ENCODE data around the gene FGFBP2.

The FGFBP2 gene, protein sequence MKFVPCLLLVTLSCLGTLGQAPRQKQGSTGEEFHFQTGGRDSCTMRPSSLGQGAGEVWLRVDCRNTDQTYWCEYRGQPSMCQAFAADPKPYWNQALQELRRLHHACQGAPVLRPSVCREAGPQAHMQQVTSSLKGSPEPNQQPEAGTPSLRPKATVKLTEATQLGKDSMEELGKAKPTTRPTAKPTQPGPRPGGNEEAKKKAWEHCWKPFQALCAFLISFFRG

DNA sequence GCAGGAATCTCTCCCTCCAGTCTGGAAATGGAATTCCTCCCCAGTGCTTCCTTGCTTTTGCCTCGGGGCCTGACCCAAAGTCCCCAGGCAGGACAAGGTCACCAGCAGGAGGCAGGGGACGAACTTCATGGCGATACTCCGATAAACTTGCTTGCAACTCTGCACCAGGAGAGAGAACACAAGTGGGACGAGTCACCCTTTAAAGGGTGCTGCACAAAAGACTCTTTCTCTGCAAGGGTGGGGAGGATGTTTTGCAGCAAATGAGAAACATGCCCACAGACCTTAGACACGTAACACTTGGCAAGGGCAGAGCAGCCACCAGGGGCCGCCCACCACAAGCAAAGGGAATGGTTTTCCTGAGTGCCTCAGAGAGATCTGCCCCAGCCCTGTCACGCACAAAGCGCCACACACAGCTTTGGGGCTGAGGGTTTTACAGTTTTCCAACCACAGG, at the start of gene FGFBP2:
Gene FGFBP2, minus strand, starts transcription at position 175 of the 451 bp plus-strand sequence. Its CDS starts 46 bp downstream, at position 129.
- in situ Hi-C loops (cut with HindIII; ENCODE audit: low sequenced_read_pairs), result no loop called here
- TF ChIP-seq, protein P1, sequence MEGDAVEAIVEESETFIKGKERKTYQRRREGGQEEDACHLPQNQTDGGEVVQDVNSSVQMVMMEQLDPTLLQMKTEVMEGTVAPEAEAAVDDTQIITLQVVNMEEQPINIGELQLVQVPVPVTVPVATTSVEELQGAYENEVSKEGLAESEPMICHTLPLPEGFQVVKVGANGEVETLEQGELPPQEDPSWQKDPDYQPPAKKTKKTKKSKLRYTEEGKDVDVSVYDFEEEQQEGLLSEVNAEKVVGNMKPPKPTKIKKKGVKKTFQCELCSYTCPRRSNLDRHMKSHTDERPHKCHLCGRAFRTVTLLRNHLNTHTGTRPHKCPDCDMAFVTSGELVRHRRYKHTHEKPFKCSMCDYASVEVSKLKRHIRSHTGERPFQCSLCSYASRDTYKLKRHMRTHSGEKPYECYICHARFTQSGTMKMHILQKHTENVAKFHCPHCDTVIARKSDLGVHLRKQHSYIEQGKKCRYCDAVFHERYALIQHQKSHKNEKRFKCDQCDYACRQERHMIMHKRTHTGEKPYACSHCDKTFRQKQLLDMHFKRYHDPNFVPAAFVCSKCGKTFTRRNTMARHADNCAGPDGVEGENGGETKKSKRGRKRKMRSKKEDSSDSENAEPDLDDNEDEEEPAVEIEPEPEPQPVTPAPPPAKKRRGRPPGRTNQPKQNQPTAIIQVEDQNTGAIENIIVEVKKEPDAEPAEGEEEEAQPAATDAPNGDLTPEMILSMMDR (IDR thresholded peaks at IDR 0.05; ENCODE audit: low read depth, low read length, missing control alignments), result peak; percentile 59
- no peak within 1 kb of the TSS for H3K4me3 ChIP-seq (ENCODE audit: low read depth, low read length)
- DNase-seq (ENCODE audit: low read depth), result no peak

DNA sequence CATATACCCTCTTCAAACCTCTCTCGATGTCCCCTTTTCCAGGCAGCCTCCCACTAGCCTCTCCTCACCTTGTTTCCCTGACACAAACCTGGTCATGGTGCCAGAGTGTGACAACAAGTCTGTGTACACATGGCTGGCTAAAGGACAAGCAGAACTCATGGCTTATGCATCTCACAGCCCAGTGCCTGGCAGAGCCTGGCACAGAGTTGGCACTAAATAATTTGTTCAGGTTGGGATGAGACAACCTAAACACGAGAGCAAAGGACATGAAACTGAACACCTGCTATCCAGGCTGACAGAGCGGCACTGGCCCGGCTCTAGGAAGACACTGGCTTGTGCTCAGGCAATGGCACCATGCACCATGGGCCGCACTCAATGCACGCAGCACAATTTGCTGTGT, 48.2 kb upstream of the FGFBP2 start:
- no peak overlapping the region for H3K4me3 ChIP-seq (ENCODE audit: low read depth, low read length)
- in situ Hi-C loops (cut with HindIII; ENCODE audit: low sequenced_read_pairs), result loop anchor here (25.0 kb wide), 1 partner anchor 524 kb away; no protein-coding TSS in a partner anchor
- no peak for DNase-seq (ENCODE audit: low read depth)
- TF ChIP-seq, protein P1 (IDR thresholded peaks at IDR 0.05; ENCODE audit: low read depth, low read length, missing control alignments), result no peak

DNA sequence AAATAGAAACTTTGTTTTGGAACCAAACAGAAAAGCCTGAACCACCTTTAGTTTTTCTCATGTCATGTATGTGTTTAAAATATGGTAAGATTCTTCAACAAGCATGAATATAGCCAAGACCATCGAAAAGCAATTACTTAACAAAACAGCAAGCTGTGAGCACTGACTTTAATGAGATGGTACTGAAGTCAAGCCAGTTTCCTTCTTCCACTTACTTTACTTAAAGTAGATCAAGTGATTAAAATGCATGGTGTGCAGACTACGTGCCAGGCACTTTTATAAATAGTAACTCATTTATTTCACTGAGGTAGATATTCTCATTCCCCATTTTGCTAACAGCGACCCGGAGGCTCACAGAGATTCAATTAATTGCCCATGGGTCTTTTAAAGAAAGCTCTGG, 46.2 kb upstream of the FGFBP2 start:
- in situ Hi-C loops (cut with HindIII; ENCODE audit: low sequenced_read_pairs), result loop anchor here (25.0 kb wide), 1 partner anchor 522 kb away; no protein-coding TSS in a partner anchor
- TF ChIP-seq, protein P1 (IDR thresholded peaks at IDR 0.05; ENCODE audit: low read depth, low read length, missing control alignments), result no peak
- H3K4me3 ChIP-seq (ENCODE audit: low read depth, low read length), result no peak overlapping the region

DNA sequence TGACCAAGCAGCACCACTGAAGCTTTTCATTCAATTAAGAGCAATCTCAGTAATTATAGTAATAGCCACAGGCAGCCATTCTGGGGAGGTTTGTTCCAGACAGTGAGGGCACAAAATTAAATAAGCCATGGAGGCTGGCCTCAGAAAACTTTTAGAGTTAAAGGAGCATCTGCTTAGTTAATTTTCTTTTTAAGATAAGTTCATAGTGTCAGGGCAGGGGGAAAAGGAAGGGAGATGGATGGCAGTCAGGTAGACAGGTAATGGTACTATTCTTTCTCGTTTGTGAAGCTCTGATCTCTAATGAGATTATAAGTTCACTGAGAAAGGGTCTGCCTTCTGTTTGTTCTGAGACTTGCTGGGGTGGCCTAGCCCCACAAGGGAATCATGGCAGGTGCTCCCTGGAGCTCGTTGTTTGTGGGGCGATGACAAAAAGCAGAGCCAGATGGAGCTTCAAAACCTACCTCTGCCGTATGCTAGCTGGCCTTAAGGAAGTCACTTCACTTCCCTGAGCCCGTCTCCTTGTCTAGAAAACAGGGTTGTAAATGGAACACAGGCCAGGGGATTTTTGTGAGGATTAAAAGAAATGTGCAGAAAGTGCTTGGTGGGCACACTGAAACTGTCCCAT, 44.6 kb upstream of the FGFBP2 start:
- no peak for DNase-seq (ENCODE audit: low read depth)
- in situ Hi-C loops (cut with HindIII; ENCODE audit: low sequenced_read_pairs), result loop anchor here (25.0 kb wide), 1 partner anchor 520 kb away; no protein-coding TSS in a partner anchor
- no peak overlapping the region for H3K4me3 ChIP-seq (ENCODE audit: low read depth, low read length)
- TF ChIP-seq, protein P1 (IDR thresholded peaks at IDR 0.05; ENCODE audit: low read depth, low read length, missing control alignments), result no peak

More for the DNA sequence above, 46.2 kb upstream of the FGFBP2 start:
- no peak for DNase-seq (ENCODE audit: low read depth)

DNA sequence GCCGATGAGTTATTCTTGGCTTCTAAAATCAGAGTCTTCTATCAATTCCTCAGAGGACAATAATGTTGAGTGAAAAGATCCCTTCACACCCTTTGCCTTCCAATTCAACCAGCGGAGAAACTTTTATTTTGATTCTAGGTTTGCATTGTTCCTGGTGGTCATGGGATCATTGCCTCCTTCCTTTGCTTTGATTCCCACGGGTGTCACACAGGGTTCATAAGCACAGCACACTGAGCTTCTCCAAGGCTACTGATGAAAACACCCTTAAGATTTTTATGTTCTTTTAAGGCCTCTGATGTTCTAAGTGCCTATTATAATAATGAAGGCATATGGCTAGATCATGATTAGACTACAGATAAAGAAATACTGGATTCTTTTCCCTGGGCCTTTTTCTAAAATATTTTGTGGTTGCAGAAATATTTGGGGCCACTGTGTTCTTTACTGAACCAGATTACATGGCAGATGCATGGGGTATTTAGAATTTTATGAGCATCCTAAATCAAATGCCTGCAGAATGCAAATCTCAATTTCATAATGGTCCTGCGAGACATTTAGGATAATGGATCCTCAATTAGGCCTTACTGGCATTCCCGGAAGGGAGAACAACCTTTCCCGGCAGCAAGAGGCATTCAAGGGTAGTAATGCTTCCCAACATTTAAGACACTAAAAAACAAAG, 43.9 kb upstream of the FGFBP2 start:
- DNase-seq (ENCODE audit: low read depth), result no peak

DNA sequence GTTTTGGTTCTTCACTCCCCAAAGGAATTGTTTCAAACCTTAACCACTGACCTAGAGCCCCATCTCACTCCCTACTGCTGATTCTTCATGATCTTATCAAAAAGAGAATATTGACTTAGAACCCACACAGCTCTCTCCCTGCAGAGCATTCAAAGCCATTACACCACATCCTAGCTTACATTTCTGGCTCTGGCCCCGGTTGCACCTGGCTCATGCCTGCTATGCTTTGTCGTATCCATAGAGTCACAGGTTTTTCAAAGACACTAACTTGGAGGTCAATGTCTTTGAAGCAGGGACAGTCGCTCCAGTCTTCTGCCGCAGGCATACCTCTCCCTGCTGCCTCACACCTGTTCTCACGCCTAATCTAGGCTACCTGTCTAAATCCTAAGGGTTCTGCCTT, 42.7 kb upstream of the FGFBP2 start:
- in situ Hi-C loops (cut with HindIII; ENCODE audit: low sequenced_read_pairs), result loop anchor here (25.0 kb wide), 1 partner anchor 518 kb away; no protein-coding TSS in a partner anchor
- DNase-seq (ENCODE audit: low read depth), result no peak
- no peak overlapping the region for H3K4me3 ChIP-seq (ENCODE audit: low read depth, low read length)
- TF ChIP-seq, protein P1 (IDR thresholded peaks at IDR 0.05; ENCODE audit: low read depth, low read length, missing control alignments), result no peak

More for the DNA sequence above, 43.9 kb upstream of the FGFBP2 start:
- in situ Hi-C loops (cut with HindIII; ENCODE audit: low sequenced_read_pairs), result loop anchor here (25.0 kb wide), 1 partner anchor 520 kb away; no protein-coding TSS in a partner anchor
- TF ChIP-seq, protein P1 (IDR thresholded peaks at IDR 0.05; ENCODE audit: low read depth, low read length, missing control alignments), result no peak
- H3K4me3 ChIP-seq (ENCODE audit: low read depth, low read length), result no peak overlapping the region

All from astrocyte of the cerebellum (primary cell).